HG03196 (cell line): Measurements from ENCODE around the gene SH3BGR.

ENCODE experiments used
- ATAC-seq: cut with Tn5 transposase; IDR thresholded peaks from one replicate; pipeline ENCODE4 v1.9.1; 2021; ENCODE audit not compliant: unreplicated experiment

Gene SH3BGR

GRCh38 chr21:39511102-39511501, 59.3 kb downstream of the SH3BGR start:
- ATAC-seq = no peak

GRCh38 chr21:39513735-39514134, 62.0 kb downstream of the SH3BGR start:
- no peak for ATAC-seq

- ATAC-seq = no peak
Observed at GRCh38 chr21:39515684-39516472, 64.1 kb downstream of the SH3BGR start.

GRCh38 chr21:39518055-39518846, 66.5 kb downstream of the SH3BGR start:
- peak; percentile 78 for ATAC-seq

GRCh38 chr21:39518847-39519210, 67.1 kb downstream of the SH3BGR start:
- ATAC-seq = no peak

- no peak for ATAC-seq
Observed at GRCh38 chr21:39519835-39520234, 68.1 kb downstream of the SH3BGR start.

- no peak for ATAC-seq
Observed at GRCh38 chr21:39523399-39523798, 71.6 kb downstream of the SH3BGR start.

- no peak for ATAC-seq
Observed at GRCh38 chr21:39523915-39524314, 72.1 kb downstream of the SH3BGR start.

GRCh38 chr21:39525129-39525528, 73.4 kb downstream of the SH3BGR start:
- ATAC-seq = no peak

GRCh38 chr21:39525601-39526000, 73.8 kb downstream of the SH3BGR start:
- ATAC-seq = no peak

GRCh38 chr21:39527067-39527595, 75.4 kb downstream of the SH3BGR start:
- no peak for ATAC-seq

- no peak for ATAC-seq
Observed at GRCh38 chr21:39527664-39528381, 76.1 kb downstream of the SH3BGR start.

- no peak for ATAC-seq
Observed at GRCh38 chr21:39529026-39529425, 77.3 kb downstream of the SH3BGR start.

GRCh38 chr21:39531064-39531463, 79.3 kb downstream of the SH3BGR start:
- no peak for ATAC-seq

- no peak for ATAC-seq
Observed at GRCh38 chr21:39531840-39532239, 80.1 kb downstream of the SH3BGR start.

GRCh38 chr21:39533545-39534380, 82.0 kb downstream of the SH3BGR start:
- ATAC-seq = no peak

GRCh38 chr21:39535646-39536437, 84.1 kb downstream of the SH3BGR start:
- no peak for ATAC-seq

GRCh38 chr21:39536835-39537234, 85.1 kb downstream of the SH3BGR start:
- ATAC-seq = no peak

- no peak for ATAC-seq
Observed at GRCh38 chr21:39537571-39537970, 85.8 kb downstream of the SH3BGR start.
